GM19463 (cell line): ENCODE measurements around the gene EDIL3.
"Not testable (repeated sequence)": the region's sequence is repeated elsewhere in the genome, so short reads cannot be mapped to it uniquely, and the experiment has no call there.

ENCODE experiments used
- ATAC-seq: cut with Tn5 transposase; IDR thresholded peaks from one replicate; pipeline ENCODE4 v1.9.1; 2021; ENCODE audit warnings: mild to moderate bottlenecking, moderate library complexity; ENCODE audit not compliant: unreplicated experiment

The EDIL3 gene

DNA sequence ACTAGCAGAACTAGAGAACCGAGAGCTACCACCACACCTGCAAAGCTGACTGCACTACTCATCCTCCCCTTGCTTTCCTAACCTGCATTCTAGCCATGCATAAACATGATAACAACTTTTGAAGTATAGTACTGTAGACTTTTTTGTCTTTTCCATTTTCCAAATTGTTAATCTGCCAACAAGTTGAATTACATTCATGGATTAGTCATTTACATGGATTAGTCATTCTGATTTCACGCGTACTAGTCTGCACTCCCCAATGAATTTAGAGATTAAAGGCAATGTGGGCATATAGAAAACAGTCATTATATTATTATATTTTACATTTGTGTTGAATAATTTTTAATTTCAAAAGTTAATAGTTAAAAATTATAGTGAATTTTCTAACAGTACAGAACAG lies 81.4 kb downstream of the EDIL3 start:
- no peak for ATAC-seq

DNA sequence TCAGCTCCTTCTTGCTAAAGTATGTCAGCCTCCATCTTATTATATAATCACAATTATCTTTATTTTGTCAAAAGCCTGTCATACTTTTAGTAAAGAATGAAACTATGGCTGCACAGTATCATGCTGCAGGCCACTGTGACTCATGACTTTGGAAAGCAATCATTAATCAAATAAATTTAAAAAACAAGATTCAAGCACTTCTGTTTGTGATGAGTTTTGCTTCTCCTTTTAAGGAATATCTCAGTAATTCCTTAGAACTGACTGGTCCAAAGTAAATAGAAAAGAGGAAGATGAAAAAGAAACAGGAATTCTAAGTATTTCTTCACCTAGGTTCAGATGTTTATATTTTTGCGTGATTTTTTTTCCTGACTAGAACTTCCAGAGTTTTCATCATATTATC lies 83.1 kb downstream of the EDIL3 start:
- no peak for ATAC-seq

DNA sequence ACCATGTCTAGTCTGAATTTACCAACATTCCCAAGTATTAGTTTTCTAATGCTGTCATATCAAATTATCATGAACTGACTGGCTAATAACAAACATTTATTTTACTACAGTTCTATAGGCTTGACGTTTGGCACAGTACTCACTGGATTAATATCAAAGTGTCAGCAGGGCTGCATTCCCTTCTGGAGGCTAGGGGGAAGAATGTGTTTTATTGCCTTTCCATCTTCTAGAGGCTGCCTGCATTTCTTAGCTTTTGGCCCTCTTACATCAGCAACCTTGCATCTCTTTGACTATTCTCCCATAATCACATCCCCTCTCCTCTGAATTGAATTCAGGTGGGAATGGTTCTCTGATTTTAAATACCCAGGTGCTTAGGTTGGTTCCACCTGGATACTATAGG lies 84.7 kb downstream of the EDIL3 start:
- no peak for ATAC-seq

DNA sequence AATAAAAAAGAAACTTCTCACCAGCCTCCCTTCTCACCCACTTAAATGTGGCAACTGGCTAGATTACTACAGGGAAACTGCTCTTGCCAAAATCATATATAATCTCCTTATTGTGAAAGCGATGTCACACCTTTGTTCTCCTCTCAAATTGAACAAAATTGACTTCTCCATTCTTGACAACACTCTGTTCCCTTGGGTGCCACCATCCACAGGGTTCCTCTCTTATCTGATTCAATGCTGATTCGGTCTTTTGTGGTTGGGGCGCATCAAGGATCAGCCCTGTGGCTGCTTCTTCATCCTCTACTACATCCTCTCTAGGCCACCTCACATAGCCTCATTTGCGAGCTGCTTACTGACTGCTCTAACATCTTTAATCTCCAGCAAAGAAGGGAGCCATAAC lies 86.1 kb downstream of the EDIL3 start:
- no peak for ATAC-seq

DNA sequence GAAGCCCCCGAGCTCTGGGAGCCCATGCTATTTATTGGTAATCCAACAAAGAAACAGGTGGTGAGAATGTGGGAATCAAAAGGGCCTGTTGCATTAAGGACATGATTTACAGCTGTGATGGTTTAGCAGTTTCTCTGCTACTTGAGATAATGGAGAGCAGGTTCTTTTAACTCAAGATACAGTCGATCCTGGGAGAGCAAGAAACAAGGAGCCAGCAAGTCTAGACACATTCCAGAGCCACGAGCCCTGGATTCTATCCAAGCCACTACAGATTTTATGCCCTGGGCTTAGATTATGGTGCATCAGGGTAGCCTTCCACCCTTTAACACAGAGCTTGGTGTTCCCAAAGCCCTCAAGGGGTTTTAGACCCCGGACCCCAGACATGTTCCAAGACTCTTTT lies 87.0 kb downstream of the EDIL3 start:
- ATAC-seq, result not testable (repeated sequence)

DNA sequence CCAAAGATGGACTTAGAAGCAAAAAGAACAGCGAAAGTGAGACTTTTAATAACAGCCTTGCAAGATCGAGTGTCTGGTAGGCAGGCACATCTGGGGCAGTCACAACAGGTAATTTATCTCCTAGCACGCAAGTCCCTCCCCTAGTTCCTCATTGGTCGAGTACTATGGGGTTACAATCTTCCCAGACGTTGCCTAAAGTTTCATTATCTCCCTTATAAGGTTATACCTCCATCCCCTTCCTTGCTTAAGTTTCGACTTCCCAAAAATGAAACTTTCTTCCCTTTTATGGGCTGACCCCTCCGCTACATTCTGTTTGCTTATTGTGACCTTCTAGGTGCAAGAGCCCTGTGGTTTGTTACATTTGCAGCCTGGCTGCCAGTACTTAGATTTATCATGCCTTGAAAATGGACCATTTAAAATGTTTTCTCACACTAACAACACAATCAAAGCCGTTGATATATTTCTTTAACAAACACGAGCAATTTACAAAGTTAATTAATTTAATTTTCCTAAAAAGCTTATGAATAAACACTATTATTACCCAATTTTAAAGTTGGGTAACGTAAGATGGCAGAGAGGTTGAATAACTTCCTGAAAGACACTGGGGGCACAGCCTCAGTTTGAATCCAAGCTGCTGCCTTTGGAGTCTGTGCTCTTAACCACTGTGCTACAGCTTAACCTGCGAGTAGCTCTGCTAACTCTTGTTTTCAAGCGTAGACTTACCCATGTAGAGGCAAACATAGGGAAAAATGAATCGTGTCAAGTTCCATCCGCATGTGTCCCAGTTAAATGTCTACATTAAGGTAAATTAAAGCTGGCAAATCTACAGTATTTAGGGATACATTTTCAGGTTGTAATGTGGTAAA lies 91.7 kb downstream of the EDIL3 start:
- no peak for ATAC-seq

DNA sequence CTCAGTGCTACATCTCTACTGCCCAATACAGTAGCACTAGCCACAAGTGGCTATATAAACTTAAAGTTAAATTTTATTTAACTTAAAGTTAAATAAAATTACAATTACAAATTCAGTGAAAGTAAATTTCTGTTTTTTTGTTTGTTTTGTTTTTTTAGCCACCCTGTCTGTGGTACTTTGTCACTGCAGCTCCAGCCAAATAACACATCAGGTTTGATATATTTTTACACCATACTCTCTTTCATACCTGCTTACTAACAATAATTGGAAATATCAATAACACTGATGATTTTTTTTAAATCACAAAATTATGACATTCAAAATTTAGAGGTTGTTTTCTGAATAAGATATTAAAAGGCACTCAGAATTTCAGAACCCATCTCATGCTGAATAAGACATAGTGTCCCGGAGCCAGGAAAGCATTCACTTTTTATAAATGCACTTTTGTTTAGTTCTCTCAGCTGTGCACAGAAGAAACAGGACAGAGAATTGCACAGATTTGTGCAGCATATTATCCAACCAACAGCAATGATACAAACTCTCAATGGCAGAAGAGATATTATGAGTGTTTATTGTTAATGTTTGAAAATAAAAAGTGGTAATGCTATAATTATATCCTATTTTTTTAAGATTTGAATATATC lies 92.6 kb downstream of the EDIL3 start:
- no peak for ATAC-seq

DNA sequence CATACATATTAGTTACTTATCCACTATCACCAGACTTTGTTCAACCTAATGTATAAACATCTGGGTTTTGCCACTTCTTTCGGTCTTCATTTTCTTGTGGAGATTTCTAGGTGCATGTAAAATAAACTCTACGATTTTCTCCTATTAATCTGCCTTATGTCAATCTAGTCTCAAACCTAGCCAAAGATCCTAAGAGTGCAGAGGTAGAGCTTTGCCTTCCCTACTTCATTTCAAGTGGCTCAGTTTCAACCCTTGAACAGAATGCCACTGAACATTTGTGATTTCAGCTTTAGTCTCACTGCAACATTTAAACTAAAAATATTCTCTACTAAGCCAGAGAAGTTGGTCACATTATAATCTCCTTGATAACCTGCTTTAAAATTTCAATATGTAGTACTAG lies 94.0 kb downstream of the EDIL3 start:
- ATAC-seq, result no peak

DNA sequence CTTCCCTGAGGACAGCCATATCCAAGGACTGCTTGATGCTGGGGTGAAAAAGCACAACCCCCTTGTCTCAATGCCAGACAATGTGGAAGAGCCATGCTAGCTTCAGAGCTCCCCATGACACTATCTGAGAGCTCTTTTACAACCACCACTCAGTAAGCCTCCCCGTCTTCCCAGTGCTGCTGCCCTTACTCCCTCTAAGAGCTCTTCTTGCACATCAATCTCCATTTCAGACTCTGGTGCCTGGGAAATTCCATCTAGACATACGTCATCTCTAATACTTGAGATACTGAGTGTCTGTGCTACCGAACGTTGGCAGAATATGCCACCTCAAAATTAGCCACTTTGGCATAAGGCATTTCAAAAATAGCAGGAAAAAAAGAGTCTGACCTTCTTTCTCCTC lies 94.5 kb downstream of the EDIL3 start:
- ATAC-seq, result no peak

DNA sequence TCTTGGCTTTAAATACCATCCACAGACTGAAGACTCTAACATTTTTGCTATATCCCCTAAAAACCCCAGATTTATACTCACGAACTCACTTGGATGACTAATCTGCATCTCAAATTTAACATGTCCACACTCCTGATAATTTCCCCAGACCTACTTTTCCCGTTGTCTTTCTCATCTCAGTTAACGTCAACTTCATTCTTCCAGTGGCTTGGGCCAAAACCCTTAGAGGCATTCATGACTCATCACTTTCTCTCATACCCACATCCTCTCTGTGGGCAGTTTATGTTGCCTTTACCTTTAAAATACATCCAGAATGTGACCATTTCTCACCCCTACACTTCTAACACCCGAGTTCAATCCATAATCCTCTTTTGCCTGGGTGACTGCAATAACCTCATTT lies 96.7 kb downstream of the EDIL3 start:
- peak; percentile 94 for ATAC-seq

DNA sequence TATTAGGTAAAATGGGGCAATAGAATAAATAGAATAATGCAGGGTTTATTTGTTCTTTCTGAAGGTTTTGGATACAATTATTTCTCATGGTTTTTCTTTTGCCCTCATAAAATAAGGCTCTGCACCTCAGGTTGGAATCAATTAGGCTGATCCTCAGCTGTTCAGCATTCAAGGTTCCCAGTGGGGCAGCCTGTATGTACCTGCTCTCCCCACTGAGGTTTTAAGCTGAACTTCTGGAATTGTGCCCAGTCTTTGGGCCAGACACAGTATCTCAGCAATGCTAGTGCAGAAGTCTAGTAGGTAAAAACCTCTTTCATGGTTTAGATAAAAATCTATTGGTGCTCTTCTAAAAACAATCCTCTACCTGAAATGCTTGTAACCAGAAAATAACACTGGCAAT lies 98.0 kb downstream of the EDIL3 start:
- no peak for ATAC-seq

DNA sequence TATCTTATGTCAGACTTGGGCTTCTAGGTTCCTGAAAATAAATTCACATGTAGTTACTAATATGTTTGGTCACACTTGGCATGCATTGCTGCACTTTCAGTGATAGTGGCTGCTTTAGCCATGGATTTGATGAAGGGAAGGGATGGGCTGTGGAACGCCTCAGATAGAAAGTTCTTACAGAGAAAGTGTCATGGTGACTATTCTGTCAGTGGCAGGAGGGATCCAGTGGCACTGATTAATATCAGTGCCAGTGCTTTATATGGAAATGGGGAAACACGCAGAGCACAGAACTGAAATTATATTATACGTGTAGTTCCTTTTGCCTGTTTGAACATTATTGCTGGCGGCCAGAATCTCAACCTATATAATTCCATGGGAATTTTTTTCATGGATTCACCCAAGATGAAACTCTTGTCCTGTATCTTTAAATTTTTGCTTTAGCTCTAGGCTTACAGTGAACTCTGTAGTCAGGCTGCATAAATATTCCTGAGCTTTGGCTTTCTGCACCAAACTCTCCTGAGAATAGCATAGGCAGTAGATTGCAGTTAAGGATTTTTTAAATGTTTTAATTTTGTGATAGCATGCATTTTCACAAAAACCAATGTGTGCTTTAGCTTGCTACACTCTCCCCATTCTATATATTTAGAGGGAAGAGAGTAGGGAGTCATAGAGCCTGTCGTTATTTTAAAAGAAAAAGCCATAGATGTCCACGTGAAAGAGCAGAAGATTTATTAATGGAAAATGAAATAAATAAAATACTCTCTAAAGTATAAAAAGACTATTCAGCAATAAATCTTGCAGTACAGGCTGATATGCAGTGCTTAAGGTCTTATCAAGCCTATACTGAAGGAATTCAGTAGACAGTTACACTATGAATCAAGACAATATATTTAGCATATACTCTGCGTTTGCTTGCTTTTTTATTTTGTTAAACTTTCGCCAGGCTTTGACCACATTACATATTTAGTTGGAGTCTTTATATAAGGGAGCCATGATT lies 98.7 kb downstream of the EDIL3 start:
- ATAC-seq, result no peak

DNA sequence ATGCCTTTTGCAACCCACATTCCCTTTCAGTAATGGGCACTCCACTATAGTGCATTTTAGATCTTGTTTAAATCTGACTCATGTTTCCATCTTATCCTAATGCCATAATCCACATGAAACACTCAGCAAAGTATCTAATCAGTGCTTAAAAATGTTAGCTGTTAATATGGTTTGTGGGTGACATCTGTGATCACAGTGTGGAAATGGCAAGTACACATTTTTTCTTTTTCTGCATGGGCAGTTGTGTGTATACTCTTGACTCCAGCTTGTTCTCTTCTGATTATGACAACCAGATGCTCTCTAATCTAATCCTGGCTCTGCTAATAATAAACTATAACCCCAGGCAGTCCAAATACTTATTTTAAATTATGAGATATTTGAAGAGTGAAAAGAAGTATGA lies 103.3 kb downstream of the EDIL3 start:
- ATAC-seq, result no peak

DNA sequence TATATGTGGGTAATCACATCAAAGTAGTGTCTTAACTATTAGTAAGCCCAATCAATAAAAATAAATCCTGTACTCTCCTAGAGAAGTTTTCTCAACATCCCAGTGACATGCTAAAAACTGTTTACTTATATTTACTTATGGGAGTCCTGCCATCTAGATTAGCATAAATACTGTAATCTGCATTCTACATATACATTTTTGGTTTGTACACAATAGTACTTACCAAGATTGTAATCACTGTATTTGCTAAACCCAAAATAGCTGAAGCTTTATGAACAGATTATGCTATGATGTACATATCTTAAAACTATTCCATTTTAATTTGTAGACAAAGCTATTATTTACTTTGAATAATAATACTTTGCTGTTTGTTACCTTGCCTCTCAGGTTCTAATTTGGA lies 105.4 kb downstream of the EDIL3 start:
- no peak for ATAC-seq

DNA sequence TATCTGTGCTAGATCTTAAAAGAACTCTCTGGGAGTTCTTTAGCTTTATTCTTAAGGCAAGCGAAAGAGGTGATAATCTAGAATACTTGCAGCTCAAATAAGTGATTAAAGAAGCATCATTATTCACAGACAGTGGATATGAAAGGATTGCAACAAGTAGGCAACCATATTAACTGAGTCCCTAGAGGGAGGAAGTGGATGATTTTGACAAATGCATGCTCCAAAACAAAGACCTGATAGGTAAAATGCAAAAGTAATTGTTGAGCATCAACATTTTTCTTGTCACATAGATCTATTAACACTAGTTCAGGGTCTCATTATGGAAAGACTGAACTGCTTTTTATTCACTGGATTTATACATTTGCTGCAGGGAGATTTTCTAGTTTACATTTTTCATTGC lies 109.1 kb downstream of the EDIL3 start:
- ATAC-seq, result no peak

DNA sequence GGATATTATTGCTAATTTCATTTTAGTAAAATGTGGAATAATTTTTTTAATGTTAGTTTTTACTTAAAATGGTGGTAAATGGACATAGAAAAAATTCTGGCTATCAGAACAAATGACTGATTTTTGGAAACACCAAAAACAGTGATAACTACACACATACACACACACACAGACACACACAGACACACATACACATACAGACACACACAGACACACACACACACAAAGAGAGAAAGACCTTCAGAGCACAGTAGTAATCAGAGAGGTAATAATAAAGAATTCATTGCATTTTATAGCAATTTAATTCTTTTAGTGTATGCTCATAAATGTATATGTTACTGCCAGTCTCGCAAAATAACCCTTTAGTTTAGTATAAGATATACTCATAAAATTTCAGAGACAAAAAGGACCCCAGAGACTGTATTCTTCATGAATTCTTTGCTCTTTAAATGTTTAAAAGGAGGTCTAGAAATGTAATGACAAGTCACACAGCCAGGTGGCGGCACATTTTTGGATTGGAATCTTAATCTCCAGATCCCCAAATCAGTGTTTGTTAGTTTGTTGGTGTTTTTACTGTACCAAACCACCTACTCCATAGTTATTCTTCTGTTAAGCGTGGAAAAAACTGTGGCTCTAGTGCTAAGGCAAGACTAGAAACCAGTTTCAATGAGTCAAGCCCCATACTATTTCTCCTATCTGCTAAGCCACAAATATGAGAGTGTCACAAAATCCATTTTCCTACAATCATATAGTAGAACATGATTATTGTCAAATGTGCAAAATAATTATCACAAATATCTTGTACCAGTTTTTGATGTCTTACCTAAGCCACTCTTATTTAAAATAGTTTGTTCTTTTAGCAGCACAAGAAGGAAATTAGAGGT lies 109.9 kb downstream of the EDIL3 start:
- no peak for ATAC-seq

DNA sequence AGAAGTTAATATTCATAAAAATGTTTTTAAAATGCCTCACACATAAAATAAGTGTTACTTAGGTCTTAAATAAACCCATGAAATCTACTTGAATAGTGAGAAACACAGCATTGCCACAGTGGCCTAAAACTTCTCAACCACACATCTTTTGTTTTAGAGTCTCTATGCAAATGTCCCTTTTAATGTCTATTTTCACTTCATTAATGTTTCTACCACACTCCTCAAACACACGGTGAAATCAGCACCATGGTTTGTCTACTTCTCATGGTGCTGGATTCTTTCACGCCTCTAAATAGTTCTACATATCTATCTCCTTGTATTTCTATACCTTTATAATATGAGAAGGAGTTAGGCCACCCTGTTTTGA lies 111.2 kb downstream of the EDIL3 start:
- ATAC-seq, result peak; percentile 68

DNA sequence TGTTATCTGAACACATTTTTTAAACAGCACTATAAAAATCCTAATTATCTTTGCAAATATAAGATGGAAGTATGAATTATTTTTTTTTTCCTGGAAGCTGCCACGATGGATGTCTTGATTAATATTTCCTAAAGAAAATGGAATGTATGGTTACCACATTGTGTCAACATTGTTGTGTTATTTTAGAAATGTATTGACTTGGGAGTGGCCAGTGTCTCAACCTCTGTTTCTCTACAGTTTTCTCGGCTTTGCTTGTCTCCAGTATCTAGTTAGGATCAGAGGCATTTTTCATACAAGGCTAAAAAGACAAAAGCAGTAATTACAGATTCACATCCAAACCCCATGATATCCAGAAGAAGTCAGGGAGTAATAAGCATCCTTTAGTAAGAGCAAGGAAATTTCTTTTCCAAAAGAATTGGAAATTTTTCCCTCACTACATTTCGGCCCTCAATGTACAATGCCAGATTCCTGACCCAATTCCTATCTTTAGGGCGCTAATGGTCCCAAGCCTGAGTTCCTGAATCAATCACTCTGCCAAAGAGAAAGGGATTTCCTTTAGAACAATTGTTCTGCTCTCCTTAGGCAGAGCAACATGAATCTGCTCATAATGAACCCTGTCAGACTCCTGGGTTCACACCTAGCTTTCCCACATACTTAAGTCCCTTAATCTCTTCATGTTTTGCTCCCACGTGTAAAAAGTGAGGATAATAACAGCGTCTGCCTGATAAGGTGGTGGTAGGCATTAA lies 111.7 kb downstream of the EDIL3 start:
- ATAC-seq, result no peak

DNA sequence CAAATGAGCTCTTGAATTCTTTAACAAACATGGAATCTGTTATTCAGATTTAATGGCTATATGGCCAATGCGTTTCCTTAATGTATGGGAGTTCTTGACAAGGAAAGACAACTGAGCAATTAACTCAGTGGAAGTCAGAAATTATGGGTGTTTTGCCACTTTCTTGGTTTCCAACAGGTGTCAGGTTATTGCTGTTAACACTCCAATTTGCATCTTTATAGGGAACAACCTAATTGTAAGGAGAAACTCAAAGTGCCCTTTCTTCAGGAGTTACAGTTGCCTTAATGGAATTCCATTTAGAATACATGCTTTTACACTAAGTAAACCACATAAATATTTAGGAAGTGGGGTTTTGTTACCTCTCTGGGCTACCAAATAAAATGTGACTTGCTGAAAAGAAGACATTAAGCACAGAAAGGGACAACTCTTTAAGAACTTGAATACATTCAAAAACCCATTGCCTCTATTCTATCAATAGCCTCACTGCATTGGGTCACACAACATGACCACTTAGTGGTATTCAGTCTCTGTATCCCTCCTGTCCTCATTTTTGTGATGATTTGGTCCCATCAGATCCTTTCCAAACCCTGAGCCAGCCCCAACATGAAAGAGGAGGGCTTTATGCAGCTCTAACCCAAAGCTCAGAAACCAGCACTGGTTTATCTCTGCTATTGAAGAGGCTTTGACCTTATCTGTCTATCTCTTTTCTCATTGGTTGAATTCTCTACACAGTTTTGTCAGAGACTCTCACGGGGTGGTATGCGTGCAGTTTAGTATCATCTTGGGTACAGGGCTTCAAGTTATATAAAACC lies 118.7 kb downstream of the EDIL3 start:
- ATAC-seq, result no peak
